IMR-90 (cell line): ENCODE measurements around the gene F5. TPM values are rescaled to one million over a fixed set of nuclear protein-coding genes. Genes with fewer than 3 reads are reported as not detected.

Source experiments
- ATAC-seq: fragments of 200-7000 bp; cut with Tn5 transposase; 2 replicates; pipeline ENCODE4 v1.9.1; 2020; ENCODE audit warnings: low read depth, mild to moderate bottlenecking, moderate library complexity
- BruUV-seq: library from RNA; stranded (reverse); fragments of 400-500 nt; replicated peaks from 2 replicates; lab custom pipeline; 2021; lab: Mats Ljungman, UMichigan
- CTCF ChIA-PET: fragments of 300-600 bp; formaldehyde crosslinking; extraction: SDS; loops from one replicate; lab custom pipeline; 2021; ENCODE audit warnings: antibody characterized with exemption; lab: Yijun Ruan, JAX
- POLR2A ChIA-PET: fragments of 300-600 bp; sonication (Branson Sonifier 250); formaldehyde crosslinking; loops from one replicate; lab custom pipeline; 2022; ENCODE audit warnings: antibody characterized with exemption; ENCODE audit not compliant: unreplicated experiment; lab: Charles Lee
- DNase-seq: peaks from one replicate; pipeline ENCODE4 v3.0.0; 2013
- H2AFZ ChIP-seq: replicated peaks from 2 replicates; pipeline ENCODE3; 2013; ENCODE audit warnings: low read length, mild to moderate bottlenecking; ENCODE audit not compliant: poor library complexity
- H2AK5ac ChIP-seq: 2 replicates; pipeline ENCODE4 v1.6.1; 2013; ENCODE audit warnings: low read depth, low read length, inconsistent platforms
- H2AK9ac ChIP-seq: replicated peaks from 2 replicates; pipeline ENCODE3; 2013; ENCODE audit warnings: mild to moderate bottlenecking, low read depth, low read length, moderate library complexity; ENCODE audit not compliant: poor library complexity
- H2BK120ac ChIP-seq: 2 replicates; pipeline ENCODE4 v1.6.1; 2013; ENCODE audit warnings: low read depth, low read length, inconsistent platforms
- H2BK15ac ChIP-seq: 3 replicates; pipeline ENCODE4 v1.6.1; 2013; ENCODE audit warnings: low read depth, low read length, inconsistent platforms
- H2BK20ac ChIP-seq: 2 replicates; pipeline ENCODE4 v1.6.1; 2013; ENCODE audit warnings: low read depth, mild to moderate bottlenecking, inconsistent platforms, low read length, moderate library complexity
- H2BK5ac ChIP-seq: 2 replicates; pipeline ENCODE4 v1.6.1; 2013; ENCODE audit warnings: mild to moderate bottlenecking, low read depth, low read length, inconsistent platforms; ENCODE audit not compliant: poor library complexity, severe bottlenecking
- H3K14ac ChIP-seq: replicated peaks from 2 replicates; pipeline ENCODE4 v1.6.1; 2013; ENCODE audit warnings: low read depth, low read length, inconsistent platforms
- H3K18ac ChIP-seq: 2 replicates; pipeline ENCODE4 v1.6.1; 2013; ENCODE audit warnings: low read depth, low read length, control low read depth
- H3K23ac ChIP-seq: 2 replicates; pipeline ENCODE4 v1.6.1; 2013; ENCODE audit warnings: low read depth, low read length, inconsistent platforms
- H3K27ac ChIP-seq: 2 replicates; pipeline ENCODE4 v1.5.1; 2013; ENCODE audit warnings: mild to moderate bottlenecking, control low read depth, low read length; ENCODE audit not compliant: insufficient read depth
- H3K27me3 ChIP-seq: 2 replicates; pipeline ENCODE4 v1.6.1; 2013; ENCODE audit warnings: low read length; ENCODE audit not compliant: control insufficient read depth, insufficient read depth
- H3K36me3 ChIP-seq: 2 replicates; pipeline ENCODE4 v1.6.1; 2013; ENCODE audit warnings: low read length, mixed read lengths; ENCODE audit not compliant: control insufficient read depth, insufficient read depth
- H3K4ac ChIP-seq: 2 replicates; pipeline ENCODE4 v1.6.1; 2013; ENCODE audit warnings: low read depth, low read length, inconsistent platforms
- H3K4me1 ChIP-seq: 2 replicates; pipeline ENCODE4 v1.6.1; 2013; ENCODE audit warnings: low read length, mixed read lengths; ENCODE audit not compliant: control insufficient read depth, insufficient read depth
- H3K4me2 ChIP-seq: 2 replicates; pipeline ENCODE4 v1.6.1; 2013; ENCODE audit warnings: low read depth, mild to moderate bottlenecking, control low read depth, low read length, moderate library complexity
- H3K4me3 ChIP-seq: 2 replicates; pipeline ENCODE4 v1.5.1; 2013; ENCODE audit warnings: low read depth, mild to moderate bottlenecking, control low read depth, low read length, moderate library complexity; ENCODE audit not compliant: insufficient read depth
- H3K56ac ChIP-seq: 2 replicates; pipeline ENCODE4 v1.6.1; 2013; ENCODE audit warnings: low read length, inconsistent platforms; ENCODE audit not compliant: insufficient read depth; ENCODE audit errors: extremely low read depth
- H3K79me1 ChIP-seq, 2 experiments: 2 replicates each; pipeline ENCODE4 v1.6.1; 2013; ENCODE audit warnings: low read length in 2 of 2, inconsistent platforms in 1 of 2, low read depth in 1 of 2
- H3K9ac ChIP-seq: 2 replicates; pipeline ENCODE4 v1.6.1; 2013; ENCODE audit warnings: low read depth, low read length, control low read depth
- H3K9me1 ChIP-seq: 2 replicates; pipeline ENCODE4 v1.6.1; 2013; ENCODE audit warnings: low read length, inconsistent platforms; ENCODE audit not compliant: insufficient read depth
- H3K9me3 ChIP-seq: 2 replicates; pipeline ENCODE4 v1.6.1; 2013; ENCODE audit warnings: low read length; ENCODE audit not compliant: control insufficient read depth, insufficient read depth
- H4K20me1 ChIP-seq: 2 replicates; pipeline ENCODE4 v1.6.1; 2013; ENCODE audit warnings: low read length, inconsistent platforms; ENCODE audit not compliant: insufficient read depth
- H4K5ac ChIP-seq: 2 replicates; pipeline ENCODE4 v1.6.1; 2013; ENCODE audit warnings: mild to moderate bottlenecking, low read depth, low read length, control low read depth
- H4K8ac ChIP-seq, 2 experiments: 2 replicates each; pipeline ENCODE4 v1.6.1; 2013; ENCODE audit warnings: low read depth in 2 of 2, low read length in 2 of 2, control low read depth in 1 of 2, inconsistent platforms in 1 of 2
- H4K91ac ChIP-seq: 2 replicates; pipeline ENCODE4 v1.6.1; 2013; ENCODE audit warnings: low read depth, low read length, inconsistent platforms; ENCODE audit not compliant: insufficient read depth
- BHLHE40 ChIP-seq: fragments of 150-350 bp; IDR thresholded peaks from 2 replicates; pipeline ENCODE4 v1.6.1; 2016; ENCODE audit warnings: mild to moderate bottlenecking, low read depth, low read length
- CEBPB ChIP-seq: IDR thresholded peaks from 2 replicates; pipeline ENCODE4 v1.6.1; 2012; ENCODE audit warnings: low read depth, low read length, improper control_type of control experiment
- FOS ChIP-seq: fragments of 150-350 bp; IDR thresholded peaks from 2 replicates; pipeline ENCODE4 v1.6.1; 2016; ENCODE audit warnings: low read depth, low read length
- MAFK ChIP-seq: IDR thresholded peaks from 2 replicates; pipeline ENCODE4 v1.6.1; 2012; ENCODE audit warnings: low read depth, low read length, improper control_type of control experiment
- NFE2L2 ChIP-seq: fragments of 150-350 bp; IDR thresholded peaks from 2 replicates; pipeline ENCODE4 v1.6.1; 2016; ENCODE audit warnings: low read depth, mild to moderate bottlenecking, low read length
- RAD21 ChIP-seq: IDR thresholded peaks from 2 replicates; pipeline ENCODE4 v1.6.1; 2012; ENCODE audit warnings: low read length, improper control_type of control experiment
- RFX5 ChIP-seq: IDR thresholded peaks from 2 replicates; pipeline ENCODE4 v1.8.0; 2012; ENCODE audit warnings: low read depth, mild to moderate bottlenecking, low read length, moderate library complexity
- SMC3 ChIP-seq: fragments of 150-350 bp; IDR thresholded peaks from 2 replicates; pipeline ENCODE4 v1.6.1; 2016; ENCODE audit warnings: low read depth, mild to moderate bottlenecking, antibody characterized with exemption, low read length, moderate library complexity
- WGBS, 2 experiments: methylation state at CpG; one replicate each; pipeline versions ENCODE4 v1.1.5 to v1.1.7; 2013; ENCODE audit warnings: missing lambda C conversion rate in 2 of 2; ENCODE audit not compliant: insufficient read length in 1 of 2; ENCODE audit errors: extremely low coverage in 2 of 2; 5-methylcytosine and 5-hydroxymethylcytosine counted together
- dilution Hi-C: fragments of 300-500 bp; cut with HindIII; formaldehyde crosslinking; loops from one replicate; pipeline ENCODE4 v1.14.3; 2018; ENCODE audit warnings: low sequenced_read_pairs; ENCODE audit not compliant: unreplicated experiment
- in situ Hi-C: fragments of 300-500 bp; cut with MboI; formaldehyde crosslinking; loops from 3 replicates; pipeline ENCODE4 v1.14.3; 2019; ENCODE audit warnings: low sequenced_read_pairs, inconsistent platforms, mixed read lengths
- intact Hi-C: fragments of 100-400 bp; cut with micrococcal nuclease; formaldehyde crosslinking; loops from 2 replicates; pipeline ENCODE4 v1.10.0; 2022
- polyA plus RNA-seq, 3 experiments: library from polyadenylated mRNA; depleted of rRNA; stranded (reverse); fragments of >200 nt; gene quantifications; 2 replicates each; pipeline ENCODE4 v1.2.3, GENCODE V29; 2012; ENCODE audit warnings: low replicate concordance in 1 of 3
- total RNA-seq: library from RNA; depleted of rRNA; stranded (reverse); fragments of >200 nt; gene quantifications from 2 replicates; pipeline ENCODE4 v1.2.3, GENCODE V29; 2012
- TF ChIP-seq, protein P1 (sequence below): conservative IDR thresholded peaks from 2 replicates; pipeline ENCODE4 v1.5.1; 2012; ENCODE audit warnings: mild to moderate bottlenecking, low read depth, low read length, improper control_type of control experiment
- TF ChIP-seq, protein P2 (sequence below): fragments of 150-350 bp; IDR thresholded peaks from 2 replicates; pipeline ENCODE4 v1.6.1; 2017; ENCODE audit warnings: mild to moderate bottlenecking, antibody characterized with exemption, low read length, low read depth

F5 gene
- total and polyA plus RNA-seq, 2 of the 4 experiments (the other 2 are of a cell fraction) = not detected

DNA sequence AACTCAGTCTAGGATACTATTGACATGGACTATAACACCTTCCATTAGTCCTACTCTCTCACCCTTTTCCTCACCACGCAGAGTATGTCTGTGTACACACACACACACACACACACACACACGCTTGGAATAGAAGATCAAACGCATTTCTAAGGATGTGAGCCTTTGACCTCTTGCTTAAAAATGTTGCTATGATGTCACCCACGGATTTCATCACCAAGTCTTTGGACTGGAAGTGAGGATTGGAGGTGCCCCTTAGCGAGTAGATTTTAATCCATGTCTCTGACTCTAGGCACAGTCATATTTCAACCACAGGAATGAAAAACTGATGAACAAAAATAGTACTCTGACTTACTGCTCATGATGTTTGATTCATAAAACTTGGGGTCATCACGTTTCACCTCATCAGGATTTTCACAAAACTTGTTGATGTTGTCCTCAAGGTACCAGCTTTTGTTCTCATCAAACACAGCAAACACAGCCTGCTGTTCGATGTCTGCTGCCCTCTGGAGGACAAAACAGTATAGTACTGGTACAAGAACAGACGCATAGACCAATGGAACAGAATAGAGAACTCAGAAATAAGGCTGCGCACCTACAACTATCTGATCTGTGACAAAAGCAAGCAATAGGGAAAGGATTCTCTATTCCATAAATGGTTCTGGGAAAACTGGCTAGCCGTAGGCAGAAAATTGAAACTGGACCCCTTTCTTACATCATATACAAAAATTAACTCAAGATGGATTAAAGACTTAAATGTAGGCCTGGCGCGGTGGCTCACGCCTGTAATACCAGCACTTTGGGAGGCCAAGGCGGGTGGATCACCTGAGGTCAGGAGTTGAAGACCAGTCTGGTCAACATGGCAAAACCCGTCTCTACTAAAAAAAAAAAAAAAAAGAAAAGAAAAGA is 39.9 kb downstream of the F5 start:
- Histone ChIP-seq H3K9me1 (no peaks in the 10 kb centered on the region), H3K27ac (no peak overlapping the region), H3K4ac (no peak overlapping the region), H2AK5ac (no peak overlapping the region), H3K14ac (no peak overlapping the region), H3K4me2 (no peak overlapping the region), H2AFZ (no peak overlapping the region), H2BK20ac (no peak overlapping the region), H3K4me1 (no peaks in the 10 kb centered on the region), H4K91ac (no peak overlapping the region), H3K4me3 (no peak overlapping the region), H4K5ac (no peak overlapping the region), H3K79me1 (no peaks in the 10 kb centered on the region), H3K56ac (no peak overlapping the region), H3K36me3 (no peaks in the 10 kb centered on the region), H3K9ac (no peak overlapping the region), H3K23ac (no peak overlapping the region), H2BK5ac (no peak overlapping the region), H3K27me3 (peaks cover 12% of the 10 kb centered on the region; the same call in 1 of the 2 replicates), H2BK120ac (no peak overlapping the region), H2BK15ac (no peak overlapping the region), H3K18ac (no peak overlapping the region), H4K20me1 (no peaks in the 10 kb centered on the region), H4K8ac (no peak overlapping the region), H3K9me3 (no peaks in the 10 kb centered on the region), H2AK9ac (no peak overlapping the region)
- DNase-seq (peak; percentile 79), ATAC-seq (peak; percentile 96)
- in situ Hi-C loops (loop anchor here (10.0 kb wide), 1 partner anchor 942 kb away; no protein-coding TSS in a partner anchor), intact Hi-C loops (loop anchor here (1.0 to 5.0 kb wide), 4 partner anchors 61 to 943 kb away; partner anchors contain the start of genes BLZF1, NME7 and SLC19A2), dilution Hi-C loops (no loop called here)
- 0% methylated on average over 1 of the region's 15 CpGs; no CpG with 5 or more reads in 1 of the 2 experiments for WGBS, 2 experiments
- TF ChIP-seq RFX5 (no peak), RAD21 (peak; percentile 79), FOS (no peak), BHLHE40 (peak; percentile 49; the same call in 1 of the 2 replicates), MAFK (no peak), SMC3 (peak; percentile 84), NFE2L2 (no peak), CEBPB (peak; percentile 66; the same call in 1 of the 2 replicates)
- TF ChIP-seq, protein P1, sequence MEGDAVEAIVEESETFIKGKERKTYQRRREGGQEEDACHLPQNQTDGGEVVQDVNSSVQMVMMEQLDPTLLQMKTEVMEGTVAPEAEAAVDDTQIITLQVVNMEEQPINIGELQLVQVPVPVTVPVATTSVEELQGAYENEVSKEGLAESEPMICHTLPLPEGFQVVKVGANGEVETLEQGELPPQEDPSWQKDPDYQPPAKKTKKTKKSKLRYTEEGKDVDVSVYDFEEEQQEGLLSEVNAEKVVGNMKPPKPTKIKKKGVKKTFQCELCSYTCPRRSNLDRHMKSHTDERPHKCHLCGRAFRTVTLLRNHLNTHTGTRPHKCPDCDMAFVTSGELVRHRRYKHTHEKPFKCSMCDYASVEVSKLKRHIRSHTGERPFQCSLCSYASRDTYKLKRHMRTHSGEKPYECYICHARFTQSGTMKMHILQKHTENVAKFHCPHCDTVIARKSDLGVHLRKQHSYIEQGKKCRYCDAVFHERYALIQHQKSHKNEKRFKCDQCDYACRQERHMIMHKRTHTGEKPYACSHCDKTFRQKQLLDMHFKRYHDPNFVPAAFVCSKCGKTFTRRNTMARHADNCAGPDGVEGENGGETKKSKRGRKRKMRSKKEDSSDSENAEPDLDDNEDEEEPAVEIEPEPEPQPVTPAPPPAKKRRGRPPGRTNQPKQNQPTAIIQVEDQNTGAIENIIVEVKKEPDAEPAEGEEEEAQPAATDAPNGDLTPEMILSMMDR = peak; percentile 82
- TF ChIP-seq, protein P2, sequence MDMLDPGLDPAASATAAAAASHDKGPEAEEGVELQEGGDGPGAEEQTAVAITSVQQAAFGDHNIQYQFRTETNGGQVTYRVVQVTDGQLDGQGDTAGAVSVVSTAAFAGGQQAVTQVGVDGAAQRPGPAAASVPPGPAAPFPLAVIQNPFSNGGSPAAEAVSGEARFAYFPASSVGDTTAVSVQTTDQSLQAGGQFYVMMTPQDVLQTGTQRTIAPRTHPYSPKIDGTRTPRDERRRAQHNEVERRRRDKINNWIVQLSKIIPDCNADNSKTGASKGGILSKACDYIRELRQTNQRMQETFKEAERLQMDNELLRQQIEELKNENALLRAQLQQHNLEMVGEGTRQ = no peak
- no TSS peak for BruUV-seq
- ChIA-PET CTCF (interaction anchor here (0.6 to 1.8 kb wide), 15 partner anchors 12 to 1425 kb away, joined by 3 to 9 read pairs (median 4); no protein-coding TSS in a partner anchor), POLR2A (no interaction called here)
